ENCODE data around the gene TYW5.

TYW5 gene

GRCh38 chr2:199901942-199902341, 53.3 kb downstream of the TYW5 start:
- H3K4me3 ChIP-seq (ENCODE audit: low read length): no peak overlapping the region
- no peak for DNase-seq (ENCODE audit: low read depth)
- TF ChIP-seq CTCF (IDR thresholded peaks at IDR 0.05; ENCODE audit: insufficient read depth, low read depth, low read length, missing control alignments): no peak

- no peak for DNase-seq (ENCODE audit: low read depth)
- no peak overlapping the region for H3K4me3 ChIP-seq (ENCODE audit: low read length)
- no peak for TF ChIP-seq CTCF (IDR thresholded peaks at IDR 0.05; ENCODE audit: insufficient read depth, low read depth, low read length, missing control alignments)
Measured at GRCh38 chr2:199896617-199897016, 58.7 kb downstream of the TYW5 start.

GRCh38 chr2:199895406-199895805, 59.9 kb downstream of the TYW5 start:
- TF ChIP-seq CTCF (IDR thresholded peaks at IDR 0.05; ENCODE audit: insufficient read depth, low read depth, low read length, missing control alignments): no peak
- no peak for DNase-seq (ENCODE audit: low read depth)
- H3K4me3 ChIP-seq (ENCODE audit: low read length): no peak overlapping the region

- TF ChIP-seq CTCF (IDR thresholded peaks at IDR 0.05; ENCODE audit: insufficient read depth, low read depth, low read length, missing control alignments): no peak
- no peak overlapping the region for H3K4me3 ChIP-seq (ENCODE audit: low read length)
- no peak for DNase-seq (ENCODE audit: low read depth)
Measured at GRCh38 chr2:199883474-199884212, 71.6 kb downstream of the TYW5 start.

GRCh38 chr2:199882667-199883066, 72.6 kb downstream of the TYW5 start:
- no peak for DNase-seq (ENCODE audit: low read depth)
- no peak overlapping the region for H3K4me3 ChIP-seq (ENCODE audit: low read length)
- TF ChIP-seq CTCF (IDR thresholded peaks at IDR 0.05; ENCODE audit: insufficient read depth, low read depth, low read length, missing control alignments): no peak

Data from epithelial cell of esophagus (primary cell).